OCI-LY7 (cell line): ENCODE measurements around the gene IFITM2. TPM values are rescaled to one million over a fixed set of nuclear protein-coding genes. Genes with fewer than 3 reads are reported as not detected.
"Not testable (repeated sequence)": the region's sequence is repeated elsewhere in the genome, so short reads cannot be mapped to it uniquely, and the experiment has no call there.

ENCODE experiments used
- BruUV-seq: library from RNA; stranded (reverse); fragments of 400-500 nt; replicated peaks from 2 replicates; lab custom pipeline; 2021; lab: Mats Ljungman, UMichigan
- CTCF ChIA-PET: fragments of 300-600 bp; sonication (Branson Sonifier 250); formaldehyde crosslinking; loops from one replicate; lab custom pipeline; 2022; ENCODE audit warnings: antibody characterized with exemption; ENCODE audit not compliant: unreplicated experiment; lab: Charles Lee
- POLR2A ChIA-PET: fragments of 300-600 bp; sonication (Branson Sonifier 250); formaldehyde crosslinking; loops from one replicate; lab custom pipeline; 2022; ENCODE audit warnings: antibody characterized with exemption; lab: Charles Lee
- DNase-seq: peaks from one replicate; pipeline ENCODE4 v3.0.0-alpha.2; 2015; ENCODE audit warnings: low spot score
- H2AFZ ChIP-seq: fragments of 200-600 bp; sonication (generic), shearing (Covaris generic); 2 replicates; pipeline ENCODE4 v1.6.1; 2014; ENCODE audit warnings: mild to moderate bottlenecking, antibody characterized with exemption, low read length, moderate library complexity
- H3K27ac ChIP-seq: fragments of 200-600 bp; sonication (generic); 2 replicates; pipeline ENCODE4 v1.5.1; 2014; ENCODE audit warnings: mixed run types, low read depth, mild to moderate bottlenecking, moderate library complexity, low read length, inconsistent platforms; ENCODE audit not compliant: poor library complexity, severe bottlenecking
- H3K36me3 ChIP-seq: fragments of 200-600 bp; sonication (generic); 2 replicates; pipeline ENCODE4 v1.6.1; 2014; ENCODE audit warnings: mild to moderate bottlenecking, antibody characterized with exemption, low read length, moderate library complexity, mixed read lengths; ENCODE audit not compliant: insufficient read depth
- H3K4me1 ChIP-seq: fragments of 200-600 bp; sonication (generic); 2 replicates; pipeline ENCODE4 v1.5.1; 2014; ENCODE audit warnings: mild to moderate bottlenecking, low read length; ENCODE audit not compliant: insufficient read depth, poor library complexity, severe bottlenecking
- H3K4me2 ChIP-seq: fragments of 200-600 bp; sonication (generic); 2 replicates; pipeline ENCODE4 v1.6.1; 2014; ENCODE audit warnings: mild to moderate bottlenecking, low read length
- H3K4me3 ChIP-seq: fragments of 200-600 bp; sonication (generic); 2 replicates; pipeline ENCODE4 v1.5.1; 2014; ENCODE audit warnings: mild to moderate bottlenecking, low read depth, low read length; ENCODE audit not compliant: poor library complexity, severe bottlenecking
- H3K79me2 ChIP-seq: fragments of 200-600 bp; sonication (generic); 2 replicates; pipeline ENCODE4 v1.6.1; 2016; ENCODE audit warnings: low read depth, mild to moderate bottlenecking, low read length, moderate library complexity, mixed read lengths; ENCODE audit not compliant: insufficient read depth
- H3K9me2 ChIP-seq: fragments of 200-600 bp; sonication (generic); 2 replicates; pipeline ENCODE4 v1.6.1; 2016; ENCODE audit warnings: mild to moderate bottlenecking, low read length, mixed read lengths; ENCODE audit not compliant: insufficient read depth
- H3K9me3 ChIP-seq: fragments of 200-600 bp; sonication (generic); 2 replicates; pipeline ENCODE4 v1.6.1; 2014; ENCODE audit warnings: mild to moderate bottlenecking, mixed run types, low read length, mixed read lengths
- H4K20me1 ChIP-seq: fragments of 200-600 bp; sonication (generic); 2 replicates; pipeline ENCODE4 v1.6.1; 2014; ENCODE audit warnings: mild to moderate bottlenecking, antibody characterized with exemption, low read length, moderate library complexity, mixed read lengths; ENCODE audit not compliant: insufficient read depth
- EZH2phosphoT487 ChIP-seq: fragments of 200-600 bp; sonication (generic); IDR thresholded peaks from 2 replicates; pipeline ENCODE4 v1.6.1; 2018; ENCODE audit warnings: low read depth, borderline replicate concordance, mild to moderate bottlenecking, mixed run types, antibody characterized with exemption, low read length, moderate library complexity, mixed read lengths
- intact Hi-C: fragments of 100-400 bp; cut with micrococcal nuclease; formaldehyde crosslinking; loops from one replicate; pipeline ENCODE4 v1.10.0; 2022; ENCODE audit not compliant: unreplicated experiment
- total RNA-seq, 2 experiments: library from RNA; depleted of rRNA in 1 of 2; stranded (reverse); fragments of >200 nt in 1 of 2; shearing (Covaris generic) in 1 of 2; gene quantifications; 2 replicates each; pipeline ENCODE4 v1.2.3, GENCODE V29; 2014 to 2022
- TF ChIP-seq, protein P1 (sequence below): fragments of 200-600 bp; sonication (generic); conservative IDR thresholded peaks from 2 replicates; pipeline ENCODE4 v1.5.1; 2014; ENCODE audit warnings: mild to moderate bottlenecking, antibody characterized with exemption, low read length, moderate library complexity, mixed read lengths

IFITM2 gene
- total RNA-seq, 2 experiments from 2014 or later: 22.1 to 117 TPM

GRCh38 chr11:328012-328411, 20.4 kb downstream of the IFITM2 start:
- no peak overlapping the region for H2AFZ ChIP-seq
- TF ChIP-seq, protein P1, sequence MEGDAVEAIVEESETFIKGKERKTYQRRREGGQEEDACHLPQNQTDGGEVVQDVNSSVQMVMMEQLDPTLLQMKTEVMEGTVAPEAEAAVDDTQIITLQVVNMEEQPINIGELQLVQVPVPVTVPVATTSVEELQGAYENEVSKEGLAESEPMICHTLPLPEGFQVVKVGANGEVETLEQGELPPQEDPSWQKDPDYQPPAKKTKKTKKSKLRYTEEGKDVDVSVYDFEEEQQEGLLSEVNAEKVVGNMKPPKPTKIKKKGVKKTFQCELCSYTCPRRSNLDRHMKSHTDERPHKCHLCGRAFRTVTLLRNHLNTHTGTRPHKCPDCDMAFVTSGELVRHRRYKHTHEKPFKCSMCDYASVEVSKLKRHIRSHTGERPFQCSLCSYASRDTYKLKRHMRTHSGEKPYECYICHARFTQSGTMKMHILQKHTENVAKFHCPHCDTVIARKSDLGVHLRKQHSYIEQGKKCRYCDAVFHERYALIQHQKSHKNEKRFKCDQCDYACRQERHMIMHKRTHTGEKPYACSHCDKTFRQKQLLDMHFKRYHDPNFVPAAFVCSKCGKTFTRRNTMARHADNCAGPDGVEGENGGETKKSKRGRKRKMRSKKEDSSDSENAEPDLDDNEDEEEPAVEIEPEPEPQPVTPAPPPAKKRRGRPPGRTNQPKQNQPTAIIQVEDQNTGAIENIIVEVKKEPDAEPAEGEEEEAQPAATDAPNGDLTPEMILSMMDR: no peak
- no peak for TF ChIP-seq EZH2phosphoT487
- BruUV-seq: no TSS peak
- H3K79me2 ChIP-seq: no peaks in the 10 kb centered on the region
- H3K4me2 ChIP-seq: no peak overlapping the region
- ChIA-PET CTCF (interaction anchor here (1.4 kb wide), 1 partner anchor 27 kb away, joined by 4 read pairs; no protein-coding TSS in a partner anchor), POLR2A (interaction anchor here (1.3 to 5.5 kb wide), 3 partner anchors 11 to 17 kb away, joined by 5 to 63 read pairs (median 20); no protein-coding TSS in a partner anchor)
- H3K27ac ChIP-seq: peak overlapping the region; percentile 26
- H3K4me1 ChIP-seq: peaks cover 71% of the 10 kb centered on the region
- intact Hi-C loops: loop anchor here (1.0 kb wide), 1 partner anchor 23 kb away; no protein-coding TSS in a partner anchor
- peaks cover 8% of the 10 kb centered on the region for H3K9me3 ChIP-seq
- peaks cover 5% of the 10 kb centered on the region for H3K36me3 ChIP-seq
- H3K9me2 ChIP-seq: no peaks in the 10 kb centered on the region
- DNase-seq: no peak
- no peaks in the 10 kb centered on the region for H4K20me1 ChIP-seq
- no peak overlapping the region for H3K4me3 ChIP-seq

- POLR2A ChIA-PET: interaction anchor here (0.7 to 5.5 kb wide), 7 partner anchors 11 to 27 kb away, joined by 3 to 63 read pairs (median 17); no protein-coding TSS in a partner anchor
- BruUV-seq, CTCF ChIA-PET, H3K9me2 ChIP-seq, H3K79me2 ChIP-seq, H3K36me3 ChIP-seq, H3K4me2 ChIP-seq, DNase-seq, H4K20me1 ChIP-seq, H2AFZ ChIP-seq, H3K4me3 ChIP-seq: not testable (repeated sequence)
- Histone ChIP-seq H3K4me1 (peaks cover 77% of the 10 kb centered on the region), H3K27ac (peak overlapping the region; percentile 91), H3K9me3 (peaks cover 14% of the 10 kb centered on the region)
- intact Hi-C loops: loop anchor here (1.0 kb wide), 1 partner anchor 23 kb away; no protein-coding TSS in a partner anchor
Measured at GRCh38 chr11:328516-329100, 21.0 kb downstream of the IFITM2 start.

DNA sequence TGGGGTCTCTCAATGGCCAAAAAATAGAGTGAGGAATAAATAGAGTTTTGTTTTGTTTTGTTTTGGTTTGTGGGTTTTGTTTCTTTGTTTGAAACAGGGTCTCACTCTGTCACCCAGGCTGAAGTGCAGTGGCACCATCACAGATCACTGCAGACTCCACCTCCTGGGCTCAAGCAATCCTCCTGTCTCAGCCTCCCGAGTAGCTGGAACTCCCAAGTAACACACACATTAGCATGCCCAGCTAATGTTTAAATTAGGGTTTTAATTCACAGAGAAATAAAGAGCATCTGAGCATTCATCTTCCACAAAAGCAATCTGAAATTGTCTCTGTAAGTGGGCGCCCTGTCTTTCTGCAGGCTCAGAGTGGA, 22.3 kb downstream of the IFITM2 start:
- Histone ChIP-seq H3K9me3 (peaks cover 14% of the 10 kb centered on the region), H3K9me2 (no peaks in the 10 kb centered on the region), H2AFZ (no peak overlapping the region; the same call in 1 of the 2 replicates), H3K27ac (peak overlapping the region; percentile 91), H4K20me1 (no peaks in the 10 kb centered on the region), H3K4me2 (peak overlapping the region; percentile 85), H3K79me2 (no peaks in the 10 kb centered on the region), H3K4me1 (peaks cover 86% of the 10 kb centered on the region), H3K4me3 (no peak overlapping the region), H3K36me3 (peaks cover 9% of the 10 kb centered on the region)
- POLR2A ChIA-PET: interaction anchor here (0.6 to 5.5 kb wide), 8 partner anchors 9 to 127 kb away, joined by 3 to 63 read pairs (median 12); no protein-coding TSS in a partner anchor
- no peak for DNase-seq
- TF ChIP-seq, protein P1: 0 out of 2 replicates have a peak, but pooled peaks have one; percentile 13
- TF ChIP-seq EZH2phosphoT487: no peak
- intact Hi-C loops: no loop called here
- TSS peak; percentile 94 for BruUV-seq
- CTCF ChIA-PET: interaction anchor here (0.7 to 1.3 kb wide), 4 partner anchors 11 to 25 kb away, joined by 3 to 4 read pairs (median 4); no protein-coding TSS in a partner anchor
